Measurements from ENCODE around the gene ABCA1.
"Not testable (repeated sequence)": the region's sequence is repeated elsewhere in the genome, so short reads cannot be mapped to it uniquely, and the experiment has no call there.

The ABCA1 gene

GRCh38 chr9:104774132-104774531 is 153.8 kb downstream of the ABCA1 start:
- TF ChIP-seq CTCF (IDR thresholded peaks at IDR 0.05; ENCODE audit: low read depth, low read length): no peak
- no peaks in the 10 kb centered on the region for H3K9me3 ChIP-seq
- H3K4me1 ChIP-seq: no peaks in the 10 kb centered on the region
- H3K27me3 ChIP-seq: no peaks in the 10 kb centered on the region
- H3K4me3 ChIP-seq (ENCODE audit: low read depth, low read length): no peak overlapping the region
- DNase-seq: no peak
- no peaks in the 10 kb centered on the region for H3K36me3 ChIP-seq

GRCh38 chr9:104772714-104773510 is 155.0 kb downstream of the ABCA1 start:
- Histone ChIP-seq H3K4me1 (no peaks in the 10 kb centered on the region), H3K9me3 (no peaks in the 10 kb centered on the region), H3K27me3 (no peaks in the 10 kb centered on the region), H3K36me3 (no peaks in the 10 kb centered on the region), H3K4me3 (ENCODE audit: low read depth, low read length) (no peak overlapping the region)
- no peak for TF ChIP-seq CTCF (IDR thresholded peaks at IDR 0.05; ENCODE audit: low read depth, low read length)
- no peak for DNase-seq

- H3K4me1 ChIP-seq: no peaks in the 10 kb centered on the region
- no peak for TF ChIP-seq CTCF (IDR thresholded peaks at IDR 0.05; ENCODE audit: low read depth, low read length)
- H3K4me3 ChIP-seq (ENCODE audit: low read depth, low read length): no peak overlapping the region
Observed at GRCh38 chr9:104769655-104770054, 158.3 kb downstream of the ABCA1 start.

GRCh38 chr9:104769029-104769428 is 158.9 kb downstream of the ABCA1 start:
- not testable (repeated sequence) for H3K4me3 ChIP-seq (ENCODE audit: low read depth, low read length); H3K36me3 ChIP-seq; H3K27me3 ChIP-seq; H3K4me1 ChIP-seq; H3K9me3 ChIP-seq; DNase-seq

More at GRCh38 chr9:104769655-104770054, 158.3 kb downstream of the ABCA1 start:
- H3K27me3 ChIP-seq: peaks cover 4% of the 10 kb centered on the region; the same call in 1 of the 2 replicates
- no peaks in the 10 kb centered on the region for H3K9me3 ChIP-seq
- H3K36me3 ChIP-seq: no peaks in the 10 kb centered on the region
- DNase-seq: no peak

- no peak for DNase-seq
- TF ChIP-seq CTCF (IDR thresholded peaks at IDR 0.05; ENCODE audit: low read depth, low read length): no peak
- no peaks in the 10 kb centered on the region for H3K9me3 ChIP-seq
Observed at GRCh38 chr9:104767507-104767906, 160.4 kb downstream of the ABCA1 start.

GRCh38 chr9:104766025-104766424 is 161.9 kb downstream of the ABCA1 start:
- no peaks in the 10 kb centered on the region for H3K36me3 ChIP-seq
- H3K27me3 ChIP-seq: peaks cover 4% of the 10 kb centered on the region; the same call in 1 of the 2 replicates
- H3K9me3 ChIP-seq: no peaks in the 10 kb centered on the region
- DNase-seq: no peak
- no peak overlapping the region for H3K4me3 ChIP-seq (ENCODE audit: low read depth, low read length)
- no peaks in the 10 kb centered on the region for H3K4me1 ChIP-seq
- TF ChIP-seq CTCF (IDR thresholded peaks at IDR 0.05; ENCODE audit: low read depth, low read length): no peak

More at GRCh38 chr9:104767507-104767906, 160.4 kb downstream of the ABCA1 start:
- H3K27me3 ChIP-seq: peaks cover 4% of the 10 kb centered on the region; the same call in 1 of the 2 replicates
- H3K4me1 ChIP-seq: no peaks in the 10 kb centered on the region
- no peak overlapping the region for H3K4me3 ChIP-seq (ENCODE audit: low read depth, low read length)
- H3K36me3 ChIP-seq: no peaks in the 10 kb centered on the region

Data from BE2C (cell line).